Measurements from ENCODE around the gene DNM1. TPM values are rescaled to one million over a fixed set of nuclear protein-coding genes. Genes with fewer than 3 reads are reported as not detected.

The DNM1 gene
- total and polyA plus RNA-seq, 7 donors: 0.46 to 40.2 (median 9.3) TPM

DNA sequence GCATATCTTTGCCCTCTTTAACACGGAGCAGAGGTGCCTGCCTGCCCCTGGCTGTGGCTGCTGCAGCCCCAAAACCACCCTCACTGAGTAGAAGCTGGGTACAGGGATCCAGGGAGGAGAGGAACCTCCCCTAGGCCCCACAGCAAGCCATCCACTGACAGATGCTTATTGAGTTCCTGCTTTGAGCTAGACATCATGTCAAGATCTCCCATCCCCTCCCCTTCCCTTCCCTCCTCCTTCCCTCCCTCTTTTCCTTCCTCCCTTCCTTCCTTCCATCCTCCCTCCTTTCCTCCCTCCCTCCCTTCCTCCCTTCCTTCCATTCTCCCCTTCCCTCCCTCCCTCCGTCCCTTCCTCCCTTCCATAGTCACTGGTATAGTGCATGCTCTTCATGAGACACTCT lies 43.3 kb downstream of the DNM1 start:
- TF ChIP-seq, protein P1, sequence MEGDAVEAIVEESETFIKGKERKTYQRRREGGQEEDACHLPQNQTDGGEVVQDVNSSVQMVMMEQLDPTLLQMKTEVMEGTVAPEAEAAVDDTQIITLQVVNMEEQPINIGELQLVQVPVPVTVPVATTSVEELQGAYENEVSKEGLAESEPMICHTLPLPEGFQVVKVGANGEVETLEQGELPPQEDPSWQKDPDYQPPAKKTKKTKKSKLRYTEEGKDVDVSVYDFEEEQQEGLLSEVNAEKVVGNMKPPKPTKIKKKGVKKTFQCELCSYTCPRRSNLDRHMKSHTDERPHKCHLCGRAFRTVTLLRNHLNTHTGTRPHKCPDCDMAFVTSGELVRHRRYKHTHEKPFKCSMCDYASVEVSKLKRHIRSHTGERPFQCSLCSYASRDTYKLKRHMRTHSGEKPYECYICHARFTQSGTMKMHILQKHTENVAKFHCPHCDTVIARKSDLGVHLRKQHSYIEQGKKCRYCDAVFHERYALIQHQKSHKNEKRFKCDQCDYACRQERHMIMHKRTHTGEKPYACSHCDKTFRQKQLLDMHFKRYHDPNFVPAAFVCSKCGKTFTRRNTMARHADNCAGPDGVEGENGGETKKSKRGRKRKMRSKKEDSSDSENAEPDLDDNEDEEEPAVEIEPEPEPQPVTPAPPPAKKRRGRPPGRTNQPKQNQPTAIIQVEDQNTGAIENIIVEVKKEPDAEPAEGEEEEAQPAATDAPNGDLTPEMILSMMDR (IDR thresholded peaks at IDR 0.05): no peak
- TF ChIP-seq POLR2A (IDR thresholded peaks at IDR 0.05) (no peak), EP300 (IDR thresholded peaks at IDR 0.05) (no peak), POLR2AphosphoS5 (IDR thresholded peaks at IDR 0.05) (no peak)
- WGBS, 2 donors: 64 to 73% methylated on average over 2 of the region's 2 CpGs
- no peak for DNase-seq
- H3K27ac ChIP-seq: peak overlapping the region in 3 of 4 donors; percentile 31 to 78 (median 62)
- peaks cover 0 to 29% (median 23%) of the 10 kb centered on the region in 4 donors for H3K4me1 ChIP-seq
- H3K27me3 ChIP-seq: peaks cover 0 to 33% (median 20%) of the 10 kb centered on the region in 3 donors
- H3K36me3 ChIP-seq: no peaks in the 10 kb centered on the region
- H3K4me3 ChIP-seq: no peak overlapping the region
- H3K9me3 ChIP-seq: no peaks in the 10 kb centered on the region
- intact Hi-C loops (cut with DNase I): no loop called here

DNA sequence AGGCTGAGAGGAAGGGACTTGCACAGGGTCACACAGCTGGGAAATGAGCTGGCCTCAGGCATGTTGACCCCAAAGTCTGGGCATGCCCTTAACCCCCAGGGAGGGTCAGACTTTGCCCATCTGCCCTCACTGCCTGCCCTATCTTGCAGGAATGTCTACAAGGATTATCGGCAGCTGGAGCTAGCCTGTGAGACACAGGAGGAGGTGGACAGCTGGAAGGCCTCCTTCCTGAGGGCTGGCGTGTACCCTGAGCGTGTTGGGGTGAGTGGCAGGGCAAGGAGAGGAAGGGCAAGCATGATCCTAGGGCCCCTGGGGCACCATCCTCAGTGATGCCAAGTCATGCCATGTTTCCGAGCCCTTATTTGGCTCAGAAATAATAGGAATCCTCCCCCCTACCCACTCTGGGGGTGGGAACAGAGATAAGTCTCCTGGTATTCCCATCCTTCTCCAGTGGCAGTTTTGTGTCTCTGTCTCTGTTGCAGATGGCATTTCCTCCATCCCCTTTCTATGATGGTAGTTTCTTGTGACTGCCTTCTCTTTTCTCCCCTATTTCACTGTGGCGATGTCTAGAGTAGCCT lies 44.1 kb downstream of the DNM1 start:
- TF ChIP-seq POLR2A (IDR thresholded peaks at IDR 0.05) (no peak), POLR2AphosphoS5 (IDR thresholded peaks at IDR 0.05) (no peak), EP300 (IDR thresholded peaks at IDR 0.05) (no peak)
- TF ChIP-seq, protein P1 (IDR thresholded peaks at IDR 0.05): no peak
- intact Hi-C loops (cut with DNase I): no loop called here
- WGBS, 2 donors: 87 to 94% methylated on average over 5 of the region's 5 CpGs
- Histone ChIP-seq H3K4me1 (peaks cover 0 to 30% (median 23%) of the 10 kb centered on the region in 4 donors), H3K27me3 (peaks cover 0 to 40% (median 26%) of the 10 kb centered on the region in 3 donors), H3K27ac (no peak overlapping the region), H3K4me3 (no peak overlapping the region), H3K36me3 (no peaks in the 10 kb centered on the region), H3K9me3 (no peaks in the 10 kb centered on the region)
- no peak for DNase-seq

DNA sequence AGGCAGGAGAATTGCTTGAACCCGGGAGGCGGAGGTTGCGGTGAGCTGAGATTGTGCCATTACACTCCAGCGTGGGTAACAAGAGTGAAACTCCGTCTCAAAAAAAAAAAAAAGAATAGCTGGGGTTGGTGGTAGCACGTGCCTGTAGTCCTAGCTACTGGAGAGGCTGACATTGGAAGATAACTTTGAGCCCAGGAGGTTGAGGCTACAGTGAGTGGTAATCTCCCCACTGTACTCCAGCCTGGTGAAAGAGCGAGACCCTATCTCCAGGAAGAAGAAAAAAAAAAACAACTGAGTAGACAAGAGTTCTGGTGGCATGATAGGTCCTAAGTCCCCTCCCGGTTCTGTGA lies 46.4 kb downstream of the DNM1 start:
- Histone ChIP-seq H3K4me1 (peaks cover 0 to 30% (median 23%) of the 10 kb centered on the region in 4 donors), H3K36me3 (no peaks in the 10 kb centered on the region), H3K9me3 (no peaks in the 10 kb centered on the region), H3K4me3 (no peak overlapping the region), H3K27me3 (peaks cover 0 to 28% (median 20%) of the 10 kb centered on the region in 3 donors), H3K27ac (no peak overlapping the region)
- TF ChIP-seq POLR2A (IDR thresholded peaks at IDR 0.05) (no peak), EP300 (IDR thresholded peaks at IDR 0.05) (no peak), POLR2AphosphoS5 (IDR thresholded peaks at IDR 0.05) (no peak)
- TF ChIP-seq, protein P1 (IDR thresholded peaks at IDR 0.05): no peak
- intact Hi-C loops (cut with DNase I): no loop called here
- no peak for DNase-seq
- 61 to 87% methylated on average over 8 of the region's 8 CpGs for WGBS, 2 donors

DNA sequence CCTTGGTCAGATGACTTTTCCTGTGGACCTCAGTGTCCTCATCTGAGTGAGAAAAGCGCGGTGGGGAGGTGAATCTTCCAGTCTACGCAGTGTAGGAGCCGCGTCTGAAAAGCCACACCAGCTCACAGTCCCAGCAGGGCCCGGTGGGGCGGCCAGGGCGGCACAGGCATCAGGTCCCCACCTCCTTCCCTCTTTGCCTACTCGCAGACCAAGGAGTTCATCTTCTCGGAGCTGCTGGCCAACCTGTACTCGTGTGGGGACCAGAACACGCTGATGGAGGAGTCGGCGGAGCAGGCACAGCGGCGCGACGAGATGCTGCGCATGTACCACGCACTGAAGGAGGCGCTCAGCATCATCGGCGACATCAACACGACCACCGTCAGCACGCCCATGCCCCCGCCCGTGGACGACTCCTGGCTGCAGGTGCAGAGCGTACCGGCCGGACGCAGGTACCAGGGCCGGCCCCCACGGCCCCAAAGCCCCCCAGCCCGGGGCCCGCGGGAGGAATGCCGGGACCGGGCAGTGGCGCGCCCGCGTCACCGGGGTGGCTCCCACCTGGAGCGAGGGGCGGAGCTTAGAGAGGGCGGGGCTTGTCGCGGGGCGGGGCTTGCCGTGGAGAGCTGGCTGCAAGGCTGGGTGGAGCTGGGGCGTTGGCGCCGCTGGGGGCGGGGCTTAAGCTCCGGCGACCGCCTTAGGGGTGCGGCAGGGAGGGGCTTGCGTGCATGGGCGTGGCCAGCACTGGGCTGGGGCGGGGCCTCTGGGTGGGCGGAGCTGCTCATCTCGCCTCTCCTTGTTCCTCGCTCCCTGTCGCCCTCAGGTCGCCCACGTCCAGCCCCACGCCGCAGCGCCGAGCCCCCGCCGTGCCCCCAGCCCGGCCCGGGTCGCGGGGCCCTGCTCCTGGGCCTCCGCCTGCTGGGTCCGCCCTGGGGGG lies 47.0 kb downstream of the DNM1 start:
- H3K9me3 ChIP-seq: no peaks in the 10 kb centered on the region
- no peak for TF ChIP-seq POLR2AphosphoS5 (IDR thresholded peaks at IDR 0.05)
- TF ChIP-seq POLR2A (IDR thresholded peaks at IDR 0.05): no peak
- TF ChIP-seq, protein P1 (IDR thresholded peaks at IDR 0.05): no peak
- no peak for TF ChIP-seq EP300 (IDR thresholded peaks at IDR 0.05)
- WGBS, 2 donors: 7 to 20% methylated on average over 81 of the region's 81 CpGs
- peaks cover 0 to 27% (median 20%) of the 10 kb centered on the region in 3 donors for H3K27me3 ChIP-seq
- intact Hi-C loops (cut with DNase I): no loop called here
- DNase-seq: peak; percentile 81
- no peaks in the 10 kb centered on the region for H3K36me3 ChIP-seq
- H3K4me3 ChIP-seq: peak overlapping the region in 3 of 4 donors; percentile 9 to 26 (median 22)
- no peak overlapping the region for H3K27ac ChIP-seq
- H3K4me1 ChIP-seq: peaks cover 0 to 27% (median 22%) of the 10 kb centered on the region in 4 donors
